GOT3 (cell line): ENCODE measurements around the gene NCF4.

ENCODE experiments used
- DNase-seq: peaks from one replicate; lab custom pipeline; 2025; ENCODE audit warnings: mixed read lengths; lab: John Stamatoyannopoulos, UW

Gene NCF4

DNA sequence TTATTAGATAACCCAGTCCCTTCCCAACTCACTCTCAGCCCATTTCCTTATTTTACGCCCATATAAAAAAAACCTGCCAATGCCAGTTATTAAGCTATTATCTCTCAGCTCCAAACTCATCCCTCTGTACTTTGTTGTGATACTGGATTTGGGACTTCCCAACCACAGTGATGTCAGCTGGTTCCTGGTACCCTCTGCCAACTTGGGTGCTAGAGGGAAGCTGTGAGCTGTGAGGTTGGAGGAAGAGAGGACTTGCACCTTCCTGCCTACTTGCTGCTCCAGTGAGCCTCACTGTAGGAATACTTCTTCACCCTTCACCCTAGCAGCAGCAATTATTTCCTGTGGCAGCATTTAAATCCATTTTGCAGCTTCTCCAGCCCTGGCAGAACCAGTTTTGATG lies 33.5 kb downstream of the NCF4 start:
- no peak for DNase-seq

DNA sequence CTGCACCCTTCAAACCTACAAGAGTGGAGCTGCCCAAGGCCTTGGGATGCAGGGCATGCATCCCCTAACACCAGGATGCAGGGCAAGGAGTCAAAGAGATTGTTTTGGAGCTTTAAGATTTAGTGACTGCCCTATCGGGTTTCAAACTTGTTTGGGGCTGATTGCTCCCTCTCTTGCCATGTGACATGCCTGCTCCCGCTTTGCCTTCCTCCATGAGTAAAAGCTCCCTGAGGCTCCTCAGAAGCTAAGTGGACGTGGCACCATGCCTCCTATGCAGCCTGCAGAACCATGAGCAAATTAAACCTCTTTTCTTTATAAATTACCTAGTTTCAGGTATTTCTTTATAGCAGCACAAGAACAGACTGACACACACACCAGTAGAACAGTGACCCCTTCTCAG lies 36.8 kb downstream of the NCF4 start:
- no peak for DNase-seq

DNA sequence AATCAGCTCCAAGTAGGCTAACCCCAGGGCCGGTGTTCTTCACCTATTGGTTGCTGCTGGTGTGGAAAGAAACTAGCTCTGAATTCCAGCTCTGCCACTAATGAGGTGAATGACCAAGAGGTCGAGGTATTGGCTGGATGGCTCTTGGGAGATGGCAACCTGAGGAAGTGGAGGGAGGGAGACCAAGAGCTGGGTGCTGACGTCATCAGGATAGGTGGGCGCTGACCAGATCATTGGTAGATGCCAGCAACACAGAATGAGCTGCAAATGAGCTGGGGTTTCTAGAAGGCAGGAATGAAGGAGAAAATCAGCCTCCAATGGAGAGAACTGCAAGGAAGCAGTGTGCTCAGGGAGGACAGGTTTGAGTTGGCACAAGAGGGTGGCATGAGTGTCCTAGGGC lies 37.9 kb downstream of the NCF4 start:
- no peak for DNase-seq

DNA sequence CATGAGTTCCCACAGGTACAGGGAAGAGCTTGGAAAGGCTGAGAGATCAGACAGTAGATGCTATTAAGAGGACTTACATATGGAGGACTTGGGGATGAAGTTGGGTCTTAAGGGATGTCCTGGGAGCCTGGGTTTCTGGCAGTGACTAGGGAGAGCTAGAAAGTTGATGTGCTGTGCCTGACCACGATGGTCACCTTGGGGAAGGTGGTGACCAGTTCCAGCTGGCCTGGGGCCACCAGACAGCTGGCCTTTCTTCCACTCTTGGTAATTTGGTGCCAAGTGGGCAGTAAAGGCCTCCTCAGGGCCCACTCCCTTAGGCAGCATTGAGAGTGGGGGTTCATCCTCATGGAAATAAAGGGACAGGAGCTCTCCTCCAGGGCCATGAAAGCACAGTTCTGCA lies 38.7 kb downstream of the NCF4 start:
- DNase-seq: no peak

DNA sequence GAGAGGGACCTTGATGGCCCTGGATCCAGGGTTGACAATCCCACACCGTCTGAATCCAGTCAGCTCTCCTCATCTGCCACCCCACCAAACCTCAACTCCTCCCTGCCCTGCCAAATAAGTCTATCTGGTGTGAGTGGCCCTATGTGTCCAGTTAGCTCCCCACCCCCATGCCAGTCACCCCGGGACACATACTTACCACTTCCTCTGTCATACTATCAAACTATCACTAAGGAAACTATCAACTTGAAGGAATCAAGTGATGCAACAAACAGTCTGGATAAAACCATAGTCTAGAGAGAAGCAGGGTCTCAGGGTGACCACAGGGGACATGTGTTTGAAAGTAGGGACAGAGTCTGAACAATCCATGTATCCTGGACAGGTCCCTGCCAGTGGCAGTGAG lies 39.4 kb downstream of the NCF4 start:
- DNase-seq: no peak

DNA sequence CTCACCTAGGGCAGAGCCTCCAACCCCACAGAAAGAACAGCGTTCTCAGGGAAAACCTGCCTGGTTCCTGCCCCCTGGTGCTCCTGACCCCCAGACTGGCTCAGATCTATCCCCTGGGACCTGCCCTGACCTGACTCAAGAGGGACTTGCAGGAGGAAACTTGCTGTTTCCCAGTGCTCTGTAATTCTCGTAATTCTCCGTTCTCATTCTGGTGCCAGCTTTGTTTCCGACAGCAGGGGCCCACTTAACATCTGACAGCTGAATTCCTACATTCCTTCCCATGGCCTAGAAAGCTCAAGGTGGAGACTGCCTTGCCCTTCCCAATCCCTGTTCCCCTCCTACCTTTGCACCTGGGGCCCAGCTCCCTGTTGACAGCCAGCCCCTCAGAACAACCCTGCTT lies 40.1 kb downstream of the NCF4 start:
- no peak for DNase-seq

DNA sequence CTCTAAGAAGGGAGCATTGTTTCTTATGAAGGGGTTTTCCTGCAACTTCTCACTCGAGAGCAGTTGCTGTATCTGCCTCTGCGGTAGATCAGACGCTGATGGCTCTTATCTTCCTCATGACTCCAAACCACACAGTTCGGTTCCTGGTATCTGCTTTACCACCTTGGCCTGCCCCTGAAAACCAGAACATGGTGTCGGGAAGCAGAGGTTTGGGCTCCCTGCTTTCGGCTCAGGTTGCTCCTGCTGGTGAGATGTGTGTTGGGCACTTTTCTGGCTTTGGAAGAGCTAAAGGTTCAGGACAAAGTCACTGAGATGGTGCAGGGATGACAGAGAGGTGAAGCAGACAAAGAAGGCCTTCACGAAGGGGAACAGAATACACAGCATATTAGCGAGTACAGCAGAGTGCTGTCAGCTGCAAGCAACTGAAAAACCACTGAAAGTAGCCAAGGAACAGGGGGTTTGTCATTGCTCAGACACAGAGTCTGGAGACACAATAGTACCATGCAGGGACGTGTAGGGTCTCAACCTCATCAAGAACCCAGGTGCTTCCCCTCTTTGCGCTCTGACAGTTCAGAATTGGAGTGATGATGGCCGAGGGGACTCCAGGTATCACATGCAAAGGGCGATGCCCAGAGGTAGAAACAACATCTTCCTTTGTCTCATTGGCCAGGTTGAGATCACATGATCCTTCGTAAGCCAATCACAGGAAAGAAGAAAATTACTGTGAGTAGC lies 40.8 kb downstream of the NCF4 start:
- no peak for DNase-seq

DNA sequence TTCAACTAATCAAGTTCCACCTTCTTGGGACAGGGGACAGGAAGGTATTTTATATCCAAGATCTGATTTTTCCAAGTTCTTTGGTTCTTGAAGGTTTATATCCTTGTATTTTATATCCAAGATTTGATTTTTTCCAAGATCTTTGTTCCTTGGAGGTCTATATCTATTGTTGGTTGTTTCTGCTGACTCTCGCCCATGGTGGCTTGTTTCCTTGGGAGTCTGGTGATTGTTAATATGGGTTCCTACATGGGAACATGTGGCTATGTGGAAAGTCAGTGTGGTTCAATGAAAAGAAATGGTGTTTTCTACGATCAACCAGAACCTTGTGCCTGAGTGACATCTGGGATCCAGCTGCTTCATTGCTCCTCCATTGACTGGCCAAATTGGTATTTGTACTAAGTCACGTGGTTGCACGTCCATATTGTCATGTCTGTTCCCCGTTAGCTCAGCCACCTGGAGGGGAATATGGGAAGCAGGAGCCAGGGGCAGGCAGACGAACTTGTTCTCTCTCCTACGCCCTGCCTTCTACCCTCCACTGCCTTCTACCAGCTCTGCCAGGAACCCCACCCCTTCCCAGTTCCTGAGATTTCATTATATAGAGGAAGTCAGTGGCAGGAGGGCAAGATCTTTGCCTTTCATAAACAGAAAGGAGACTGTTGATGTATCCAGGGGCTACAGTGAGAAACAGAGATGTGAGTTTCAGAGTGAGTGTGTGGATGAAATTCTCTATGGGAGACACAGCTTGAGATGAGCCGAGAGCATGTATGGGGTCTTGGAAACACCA lies 41.5 kb downstream of the NCF4 start:
- DNase-seq: no peak

DNA sequence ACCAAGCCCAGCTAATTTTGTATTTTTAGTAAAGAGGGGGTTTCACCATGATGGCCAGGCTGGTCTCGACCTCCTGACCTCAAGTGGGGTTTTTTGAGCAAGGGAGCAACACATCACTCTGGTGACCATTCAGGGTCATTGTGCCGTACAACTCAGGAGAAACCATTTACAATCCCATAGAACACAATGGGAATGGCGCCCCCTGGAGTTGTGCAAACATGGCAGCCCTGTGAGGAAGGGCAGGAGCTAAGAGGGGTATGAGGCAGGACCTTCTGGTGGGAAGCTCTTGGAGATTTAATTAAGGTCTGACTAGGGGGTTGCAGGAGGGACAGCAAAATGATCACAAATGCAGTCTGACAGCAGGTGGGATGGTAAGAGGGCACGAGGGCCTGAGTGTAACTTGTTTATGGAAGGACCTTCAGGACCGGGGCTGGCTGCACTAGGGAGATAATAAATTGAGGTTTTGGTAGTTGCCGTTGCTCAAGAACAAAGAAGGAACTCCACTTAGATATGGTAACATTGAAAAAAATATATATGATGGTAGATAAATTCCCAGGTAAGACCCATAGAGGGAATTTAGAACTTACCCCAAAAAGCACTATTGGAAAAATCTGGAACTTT lies 43.6 kb downstream of the NCF4 start:
- no peak for DNase-seq

DNA sequence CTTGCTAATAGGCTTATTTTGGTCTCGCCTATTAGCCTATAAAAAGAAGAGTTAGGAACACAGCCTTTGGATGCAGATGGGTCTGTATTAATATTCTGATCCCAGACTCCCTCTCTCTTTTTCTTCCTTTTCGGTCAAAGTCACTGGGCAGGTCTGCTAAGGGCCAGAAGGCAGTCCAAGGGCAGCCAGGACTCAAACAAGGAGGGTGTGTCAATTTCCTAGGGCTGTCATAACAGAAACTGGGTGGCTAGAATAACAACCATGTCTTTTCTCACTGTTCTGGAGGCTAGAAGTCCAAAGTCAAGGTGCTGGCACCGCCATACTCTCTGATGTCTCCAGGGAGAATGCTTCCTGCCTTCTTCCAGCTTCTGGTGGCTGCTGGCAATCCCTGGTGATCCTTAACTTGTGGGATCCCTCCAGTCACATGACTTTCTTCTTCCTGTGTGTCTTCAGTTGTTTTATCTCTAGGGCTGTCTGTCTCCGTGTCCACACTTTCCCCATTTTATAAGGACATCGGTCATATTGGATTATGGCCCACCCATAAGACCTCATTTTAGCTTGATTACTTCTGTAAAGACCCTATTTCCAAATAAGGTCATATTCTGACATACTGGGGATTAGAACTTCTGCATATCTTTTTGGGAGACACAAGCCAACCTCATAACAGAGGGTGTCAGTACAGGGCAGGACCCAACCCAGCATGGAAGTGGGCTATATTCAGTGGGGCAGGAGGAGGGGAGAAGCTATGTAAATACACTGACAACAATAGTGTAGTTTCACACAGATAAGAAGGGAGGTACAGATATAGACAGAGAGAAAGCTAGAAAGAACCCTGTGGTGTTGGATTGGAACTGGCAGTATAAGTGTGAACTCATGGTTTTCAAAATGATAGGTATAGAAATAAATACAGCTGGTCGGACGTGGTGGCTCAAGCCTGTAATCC lies 46.7 kb downstream of the NCF4 start:
- DNase-seq: no peak

DNA sequence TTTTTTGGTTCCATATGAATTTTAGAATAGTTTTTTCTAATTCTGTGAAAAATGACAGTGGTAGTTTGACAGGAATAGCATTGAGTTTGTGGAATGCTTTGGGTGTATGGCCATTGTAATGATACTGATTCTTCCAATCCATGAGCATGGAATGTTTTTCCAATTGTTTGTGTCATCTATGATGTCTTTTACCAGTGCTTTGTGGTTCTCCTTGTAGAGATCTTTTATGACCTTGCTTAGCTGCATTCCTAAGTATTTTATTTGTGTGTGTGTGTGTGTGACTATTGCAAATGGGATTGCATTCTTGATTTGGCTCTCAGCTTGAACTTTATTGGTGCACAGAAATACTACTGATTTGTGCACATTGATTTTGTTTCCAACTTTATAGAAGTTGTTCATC lies 49.7 kb downstream of the NCF4 start:
- no peak for DNase-seq

DNA sequence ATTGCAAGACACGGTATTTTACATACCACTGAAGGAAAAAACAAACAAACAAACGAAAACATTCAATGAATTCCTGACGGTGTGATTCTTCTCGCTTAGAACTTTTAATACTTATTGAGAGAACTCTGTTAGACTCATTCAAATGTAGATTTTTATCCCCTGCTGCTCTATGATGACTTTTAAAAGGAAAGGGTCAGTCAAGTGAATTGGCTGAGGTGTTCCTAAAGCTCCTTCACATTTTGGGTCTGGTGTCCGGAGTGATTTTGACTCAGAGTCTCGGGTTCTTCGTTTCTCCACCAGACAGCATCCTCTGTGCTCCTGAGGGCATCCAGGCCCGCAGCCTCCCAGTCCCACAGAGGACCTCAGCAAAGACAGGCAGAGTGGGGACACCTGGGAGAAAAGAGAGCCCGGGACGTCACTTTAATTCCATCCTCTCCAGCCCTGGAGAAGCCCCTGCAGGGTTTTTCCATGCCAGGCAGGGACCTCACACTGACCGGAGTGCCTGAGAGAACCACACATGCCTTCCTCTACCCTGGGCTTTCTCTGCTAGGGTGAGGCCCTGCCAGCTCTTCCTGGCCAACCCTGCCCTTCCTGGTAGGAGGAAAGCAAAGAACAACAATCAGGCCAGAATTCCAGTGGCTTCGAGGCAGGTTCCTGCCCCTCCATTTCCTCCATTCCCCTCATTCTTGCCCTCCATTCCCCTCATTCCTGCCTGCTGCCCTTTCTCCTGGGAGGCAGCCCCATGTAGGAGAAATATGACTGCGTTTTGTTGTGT lies 51.3 kb downstream of the NCF4 start:
- no peak for DNase-seq

DNA sequence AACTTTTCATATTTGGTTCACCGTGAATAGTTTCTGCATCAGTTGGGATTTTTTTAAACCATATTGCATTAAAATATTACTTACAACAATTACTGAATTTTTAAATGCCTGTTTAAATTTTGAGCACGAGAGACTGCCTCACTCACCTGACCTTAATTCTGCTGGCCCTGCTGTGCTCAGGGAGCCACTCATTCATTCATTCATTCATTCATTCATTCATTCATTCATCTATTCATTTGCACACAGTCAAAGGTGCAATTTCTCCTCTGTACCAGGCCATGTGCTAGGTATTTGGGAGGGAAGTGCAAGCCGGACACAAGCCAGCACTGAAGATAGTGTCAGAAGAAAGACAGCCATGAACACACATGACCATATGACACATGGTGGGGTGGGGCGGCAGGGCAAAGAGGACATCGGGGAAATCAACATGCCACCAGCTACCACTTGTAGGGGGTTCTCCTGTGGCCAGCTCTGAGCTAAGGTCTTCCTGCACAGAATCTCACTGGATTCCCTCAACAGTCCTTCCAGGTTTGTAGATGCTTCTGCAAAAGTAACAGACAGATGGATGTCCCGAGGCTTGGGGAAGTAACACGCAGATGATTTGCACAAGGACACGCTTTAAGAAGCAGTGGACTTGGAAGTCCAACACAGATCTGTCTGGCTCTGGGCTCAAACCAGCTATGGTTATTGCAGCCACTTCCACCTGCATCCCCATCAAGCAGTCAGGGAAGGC lies 52.1 kb downstream of the NCF4 start:
- no peak for DNase-seq

DNA sequence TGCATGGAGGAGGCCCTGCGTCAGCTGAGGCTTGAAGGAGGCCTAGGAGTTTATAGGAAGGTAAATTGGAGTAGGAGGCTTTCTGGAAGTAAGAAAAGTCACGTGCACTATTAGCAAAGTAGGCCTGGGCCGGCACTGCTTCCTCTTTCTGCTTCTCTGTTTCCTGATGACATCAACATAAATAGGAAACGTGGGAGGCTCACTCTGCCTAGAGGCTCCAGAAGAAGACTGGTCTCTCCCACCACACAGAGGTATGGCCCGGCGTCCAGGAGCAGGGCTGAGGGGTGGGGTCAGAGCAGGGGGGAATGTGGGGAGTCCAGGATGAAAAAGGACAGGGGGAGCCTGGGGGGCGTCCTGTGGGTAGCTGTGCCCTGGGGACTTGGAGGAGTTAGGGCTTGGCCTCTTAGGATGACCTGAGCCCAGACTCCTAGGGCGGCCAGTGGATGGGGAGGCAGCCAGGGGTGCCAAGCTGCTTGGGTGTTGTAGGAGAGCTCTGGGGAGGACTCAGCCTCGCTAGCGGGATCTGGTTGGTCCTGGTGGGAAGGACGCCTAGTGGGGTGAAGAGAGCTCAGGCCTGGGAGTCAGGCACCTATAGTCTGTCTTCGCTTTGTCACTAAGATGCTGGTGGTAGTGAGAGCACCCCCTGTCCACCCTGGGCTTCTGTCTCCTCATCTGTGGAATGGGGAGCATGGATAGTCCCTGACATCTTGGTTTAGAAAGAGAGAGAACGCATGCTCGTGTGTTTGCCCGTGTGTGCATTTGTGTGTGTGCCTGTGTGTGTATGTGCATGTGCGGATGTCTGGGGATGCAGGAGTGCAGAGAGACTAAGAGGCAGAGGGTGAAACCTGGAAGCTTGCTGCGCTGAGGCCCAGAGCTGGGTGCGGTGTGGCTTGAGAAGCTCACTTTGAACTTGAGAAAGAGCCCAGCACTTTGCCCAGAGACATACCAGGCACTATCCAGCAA lies 52.9 kb downstream of the NCF4 start, which contains the start of gene CSF2RB:
CSF2RB (plus strand) TSS at position 202 of the 963 bp plus-strand sequence. CDS start 8,580 bp downstream, outside the sequence.
- DNase-seq: no peak

DNA sequence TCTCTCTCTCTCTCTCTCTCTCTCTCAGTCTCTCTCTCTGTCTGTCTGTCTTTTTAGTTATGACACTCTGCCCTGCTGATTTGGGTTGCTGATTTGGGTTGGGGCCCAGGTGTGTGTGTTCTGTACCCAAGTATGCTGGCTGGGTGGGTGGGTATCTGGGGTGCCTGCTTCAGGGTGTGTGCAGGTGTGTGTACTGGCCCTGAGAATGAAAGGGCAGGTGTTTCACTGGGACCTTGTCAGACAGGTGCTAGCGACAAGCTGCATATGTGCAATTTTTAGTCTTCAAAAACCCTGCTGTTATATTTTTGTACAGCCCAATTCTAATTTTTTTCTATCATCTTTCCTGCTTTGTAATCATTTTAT lies 53.6 kb downstream of the NCF4 start:
- DNase-seq: no peak

DNA sequence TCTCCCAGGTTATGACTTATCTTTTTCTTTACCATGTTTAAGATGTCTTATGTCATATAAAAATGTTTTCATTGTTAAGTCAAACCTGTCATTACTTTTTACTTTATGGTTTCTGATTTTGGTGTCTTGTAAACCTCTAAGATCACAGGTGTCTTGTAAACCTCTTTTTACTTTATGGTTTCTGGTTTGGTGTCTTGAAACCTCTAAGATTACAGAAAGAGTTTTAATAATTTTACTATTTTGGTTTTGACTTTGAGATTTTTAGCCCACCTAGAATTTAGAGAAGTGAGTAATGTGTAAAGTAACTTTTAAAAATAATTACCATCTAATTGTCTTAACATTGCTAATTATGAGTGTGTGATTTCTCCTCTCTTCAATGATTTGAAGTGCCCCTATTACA lies 55.2 kb downstream of the NCF4 start:
- no peak for DNase-seq

DNA sequence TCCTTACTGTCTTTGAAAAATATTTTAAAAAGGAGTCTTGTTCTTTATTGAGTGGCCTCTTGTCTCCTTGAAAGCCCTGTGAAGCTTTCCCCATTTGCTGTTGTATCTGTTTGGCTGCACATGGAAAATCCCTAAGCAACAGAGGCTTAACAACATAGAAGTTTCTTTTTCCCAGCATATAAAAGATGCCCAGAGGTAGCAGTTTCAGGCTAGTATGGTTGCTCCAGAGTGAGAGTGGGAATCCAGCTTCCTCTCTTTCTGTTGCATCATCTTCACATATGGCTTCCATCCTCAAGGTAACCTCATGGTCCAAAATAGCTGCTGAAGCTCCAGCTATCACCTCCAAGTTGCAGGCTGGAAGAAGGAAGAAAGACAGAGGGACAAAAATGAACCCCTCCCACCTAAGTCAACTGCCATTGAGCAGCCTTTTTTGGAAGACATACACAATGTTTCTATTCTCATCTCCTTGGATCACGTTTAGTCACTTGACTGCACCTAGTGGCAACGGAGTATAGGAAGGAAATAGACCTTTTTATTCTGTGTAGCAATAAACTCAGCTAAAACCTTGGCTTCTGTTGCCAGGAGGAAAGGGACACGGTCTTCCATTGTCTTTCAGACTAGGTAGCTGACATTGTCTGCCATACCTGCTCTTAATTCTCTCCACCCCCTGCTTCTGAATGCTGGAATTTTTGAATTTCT lies 57.9 kb downstream of the NCF4 start:
- no peak for DNase-seq

DNA sequence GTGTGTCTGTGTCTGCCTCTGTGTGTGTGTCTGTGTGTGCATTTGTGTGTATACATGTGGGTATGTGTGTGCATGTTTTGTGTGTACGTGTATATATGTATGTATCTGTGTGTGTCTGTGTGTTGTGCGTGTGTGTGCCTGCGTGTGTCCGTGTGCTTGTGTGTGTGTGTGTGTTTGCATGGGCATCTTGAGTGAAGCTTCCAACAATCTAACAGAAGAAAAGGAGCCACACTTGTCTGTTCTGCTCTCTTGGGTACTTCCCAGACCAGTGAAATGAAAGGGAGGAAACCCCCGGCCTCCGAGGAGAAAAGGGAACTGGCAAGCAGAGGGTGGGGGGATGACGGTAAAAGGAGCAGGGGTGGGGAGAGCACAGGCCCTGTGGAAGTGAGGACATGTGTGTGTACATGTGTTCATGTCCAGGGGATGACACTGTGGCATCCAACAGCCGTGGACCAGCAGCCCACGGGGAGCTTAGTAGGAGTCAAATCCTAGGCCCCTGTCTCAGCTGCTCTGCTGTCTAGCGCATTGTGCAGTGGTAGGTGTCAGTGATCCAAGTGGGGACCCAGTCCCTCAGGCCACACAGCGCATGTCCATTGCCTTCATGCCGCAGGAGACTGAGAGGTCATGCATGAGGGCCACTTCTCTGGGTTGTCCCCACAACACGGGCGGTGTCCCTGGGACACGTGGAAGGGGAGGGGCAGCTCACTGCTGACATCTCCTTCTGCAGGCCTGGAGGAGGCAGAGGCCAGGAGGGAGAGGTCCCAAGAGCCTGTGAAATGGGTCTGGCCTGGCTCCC lies 60.7 kb downstream of the NCF4 start:
- DNase-seq: no peak
